Prostate gland (tissue), 2 donors: ENCODE results near the gene ARHGEF25. TPM values are rescaled to one million over a fixed set of nuclear protein-coding genes. Genes with fewer than 3 reads are reported as not detected.

Experiments
- DNase-seq: peaks from one replicate; pipeline ENCODE4 v3.0.0-alpha.2; 2019; ENCODE audit warnings: low spot score
- H3K27ac ChIP-seq, 2 donors: fragments of 200-600 bp; sonication (generic); 2 replicates each; pipeline ENCODE4 v1.5.1; 2017 to 2019
- H3K27me3 ChIP-seq: fragments of 200-600 bp; sonication (generic); replicated peaks from 2 replicates; pipeline ENCODE4 v1.5.1; 2019; ENCODE audit not compliant: insufficient read depth
- H3K36me3 ChIP-seq, 2 donors: fragments of 200-600 bp; sonication (generic); 1 replicate in 1 of 2; 2 replicates in 1 of 2; pipeline versions ENCODE4 v1.5.1 to v1.8.1; 2017 to 2019
- H3K4me1 ChIP-seq: fragments of 200-600 bp; sonication (generic); replicated peaks from 2 replicates; pipeline ENCODE4 v1.5.1; 2019
- H3K4me3 ChIP-seq, 2 donors: fragments of 200-600 bp; sonication (generic); 2 replicates each; pipeline ENCODE4 v1.5.1; 2017 to 2019
- H3K9me3 ChIP-seq: fragments of 200-600 bp; sonication (generic); 2 replicates; pipeline ENCODE4 v1.5.1; 2017
- CTCF ChIP-seq, 4 experiments: fragments of 200-600 bp in 2 of 4; fragments of 450-650 bp in 2 of 4; sonication (generic) in 2 of 4; IDR thresholded peaks; 1 replicate in 3 of 4; 2 replicates in 1 of 4; pipeline ENCODE4 v1.5.1; 2016 to 2019; ENCODE audit warnings: antibody characterized with exemption in 4 of 4, mild to moderate bottlenecking in 2 of 4, moderate library complexity in 2 of 4
- POLR2A ChIP-seq: fragments of 450-650 bp; IDR thresholded peaks from one replicate; pipeline ENCODE4 v1.6.1; 2016; ENCODE audit warnings: antibody characterized with exemption, mild to moderate bottlenecking
- POLR2AphosphoS5 ChIP-seq: sonication (generic); formaldehyde crosslinking; IDR thresholded peaks from one replicate; pipeline ENCODE4 v1.6.1; 2017; ENCODE audit warnings: antibody characterized with exemption
- WGBS: methylation state at CpG from one replicate; pipeline ENCODE4 v1.1.5; 2018; 5-methylcytosine and 5-hydroxymethylcytosine counted together
- intact Hi-C: fragments of 100-400 bp; cut with DNase I; formaldehyde crosslinking; loops from one replicate; pipeline ENCODE4 v1.14.2; 2022
- total RNA-seq, 2 donors: library from RNA; depleted of rRNA; stranded (reverse); fragments of >200 nt; gene quantifications; one replicate each; pipeline ENCODE4 v1.1.0, GENCODE V29; 2016

Gene ARHGEF25
- total RNA-seq, 2 donors from 2014 or later, result 16.6 to 32.5 TPM

GRCh38 chr12:57583008-57583831 lies 28.0 kb upstream of the ARHGEF25 start:
- Histone ChIP-seq H3K9me3 (no peaks in the 10 kb centered on the region), H3K27me3 (no peaks in the 10 kb centered on the region), H3K27ac (no peak overlapping the region), H3K36me3 (no peaks in the 10 kb centered on the region), H3K4me3 (no peak overlapping the region), H3K4me1 (no peaks in the 10 kb centered on the region)
- intact Hi-C loops, result loop anchor here (1.0 kb wide), 1 partner anchor 38 kb away; no protein-coding TSS in a partner anchor
- TF ChIP-seq CTCF (IDR thresholded peaks at IDR 0.05), result peak; percentile 91 to 93 (median 92)
- peak; percentile 56 for TF ChIP-seq POLR2AphosphoS5
- no peak for TF ChIP-seq POLR2A
- 48% methylated on average over 13 of the region's 13 CpGs for WGBS
- peak; percentile 63 for DNase-seq

GRCh38 chr12:57584050-57584449 lies 27.2 kb upstream of the ARHGEF25 start:
- no peak for TF ChIP-seq CTCF (IDR thresholded peaks at IDR 0.05)
- no peak for TF ChIP-seq POLR2A
- TF ChIP-seq POLR2AphosphoS5, result no peak
- Histone ChIP-seq H3K4me1 (no peaks in the 10 kb centered on the region), H3K9me3 (no peaks in the 10 kb centered on the region), H3K4me3 (no peak overlapping the region), H3K36me3 (no peaks in the 10 kb centered on the region), H3K27ac (no peak overlapping the region), H3K27me3 (no peaks in the 10 kb centered on the region)
- intact Hi-C loops, result no loop called here
- DNase-seq, result no peak
- WGBS, result 100% methylated on average over 2 of the region's 2 CpGs

DNA sequence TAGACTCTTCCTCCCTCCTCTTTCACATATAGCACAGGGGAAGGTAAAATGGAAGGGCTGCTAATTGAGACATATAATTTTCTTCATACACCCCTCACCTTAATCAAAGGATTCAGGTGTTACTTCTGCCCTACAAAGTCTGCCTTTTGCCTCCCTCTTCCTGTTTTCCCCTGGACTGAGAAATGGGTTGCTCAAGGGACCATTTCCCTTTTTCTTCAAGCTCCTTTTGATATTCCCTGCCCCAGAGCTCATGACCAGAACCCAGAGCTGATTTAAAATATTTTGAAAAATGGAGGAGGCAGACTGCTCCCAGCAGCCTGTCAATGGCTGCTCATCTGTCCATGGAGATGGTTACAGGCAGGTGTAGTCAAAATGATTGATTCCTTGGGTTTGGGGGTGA lies 26.5 kb upstream of the ARHGEF25 start:
- H3K4me1 ChIP-seq, result no peaks in the 10 kb centered on the region
- intact Hi-C loops, result no loop called here
- DNase-seq, result no peak
- H3K4me3 ChIP-seq, result no peak overlapping the region
- no peaks in the 10 kb centered on the region for H3K27me3 ChIP-seq
- TF ChIP-seq POLR2A (no peak), CTCF (IDR thresholded peaks at IDR 0.05) (no peak), POLR2AphosphoS5 (no peak)
- H3K9me3 ChIP-seq, result no peaks in the 10 kb centered on the region
- H3K36me3 ChIP-seq, result no peaks in the 10 kb centered on the region
- no peak overlapping the region for H3K27ac ChIP-seq

GRCh38 chr12:57585156-57585555 lies 26.1 kb upstream of the ARHGEF25 start:
- no peak for DNase-seq
- no peak for TF ChIP-seq POLR2A
- no peak for TF ChIP-seq POLR2AphosphoS5
- TF ChIP-seq CTCF (IDR thresholded peaks at IDR 0.05), result no peak
- Histone ChIP-seq H3K9me3 (no peaks in the 10 kb centered on the region), H3K4me3 (no peak overlapping the region), H3K27me3 (no peaks in the 10 kb centered on the region), H3K27ac (no peak overlapping the region), H3K36me3 (no peaks in the 10 kb centered on the region), H3K4me1 (no peaks in the 10 kb centered on the region)
- intact Hi-C loops, result no loop called here
- WGBS, result 64% methylated on average over 2 of the region's 2 CpGs

DNA sequence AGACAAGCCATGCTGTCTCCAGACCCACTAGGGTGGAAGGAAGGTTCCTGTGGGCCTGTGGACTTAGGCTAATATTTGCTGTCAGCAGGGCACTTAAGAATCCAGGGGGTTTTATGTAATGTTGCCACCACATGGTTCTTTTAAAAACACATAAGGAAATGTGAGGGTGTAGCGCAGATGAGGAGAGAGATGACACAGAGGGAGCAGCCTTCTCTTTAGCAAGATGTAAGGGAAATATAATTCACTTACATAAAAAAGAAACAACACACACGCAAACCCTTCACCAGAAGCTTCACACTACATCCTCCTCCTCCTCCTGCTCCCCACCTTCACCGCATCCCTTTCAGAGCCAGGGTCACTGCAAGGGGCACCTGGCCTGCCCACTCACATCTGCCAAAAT lies 25.1 kb upstream of the ARHGEF25 start:
- no peak overlapping the region for H3K4me3 ChIP-seq
- H3K27me3 ChIP-seq, result no peaks in the 10 kb centered on the region
- 90% methylated on average over 3 of the region's 3 CpGs for whole genome bisulfite sequencing
- TF ChIP-seq POLR2AphosphoS5 (no peak), CTCF (IDR thresholded peaks at IDR 0.05) (no peak), POLR2A (no peak)
- no peaks in the 10 kb centered on the region for H3K36me3 ChIP-seq
- no peaks in the 10 kb centered on the region for H3K9me3 ChIP-seq
- DNase-seq, result no peak
- intact Hi-C loops, result no loop called here
- no peak overlapping the region for H3K27ac ChIP-seq
- peaks cover 3% of the 10 kb centered on the region for H3K4me1 ChIP-seq
